NCI-H460 (cell line): Measurements from ENCODE around the gene MAN1A2. TPM values are rescaled to one million over a fixed set of nuclear protein-coding genes. Genes with fewer than 3 reads are reported as not detected.
"Not testable (repeated sequence)": the region's sequence is repeated elsewhere in the genome, so short reads cannot be mapped to it uniquely, and the experiment has no call there.

Experiments
- DNase-seq: peaks from one replicate; pipeline ENCODE4 v3.0.0-alpha.2; 2016; ENCODE audit warnings: low read depth; ENCODE audit errors: extremely low read depth
- polyA plus RNA-seq: library from polyadenylated mRNA; depleted of rRNA; stranded (reverse); fragments of >200 nt; gene quantifications from 2 replicates; pipeline ENCODE4 v1.2.3, GENCODE V29; 2014; cell fraction: nucleus; rRNA removed
- total RNA-seq: library from RNA; depleted of rRNA; stranded (reverse); fragments of >200 nt; shearing (Covaris generic); gene quantifications from 2 replicates; pipeline ENCODE4 v1.2.3, GENCODE V29; 2014; rRNA removed

The MAN1A2 gene
- total RNA-seq: 23.7 and 24.3 TPM in 2 replicates
- 10.4 and 12.1 TPM in 2 replicates for polyA plus RNA-seq

GRCh38 chr1:117367046-117368025 lies at the start of gene MAN1A2:
MAN1A2 (plus strand) TSS chr1:117367449; CDS start chr1:117368184, 735 bp downstream.
- DNase-seq: peak; percentile 53

- no peak for DNase-seq
These were observed 49.2 kb upstream of the MAN1A2 start for GRCh38 chr1:117318011-117318410.

- DNase-seq: no peak
These were observed 48.8 kb upstream of the MAN1A2 start for GRCh38 chr1:117318426-117318825.

- no peak for DNase-seq
These were observed 46.7 kb upstream of the MAN1A2 start for GRCh38 chr1:117320515-117320914.

- no peak for DNase-seq
These were observed 45.3 kb upstream of the MAN1A2 start for GRCh38 chr1:117321680-117322609.

GRCh38 chr1:117324357-117324756 lies 42.9 kb upstream of the MAN1A2 start:
- DNase-seq: no peak

- DNase-seq: not testable (repeated sequence)
These were observed 41.2 kb upstream of the MAN1A2 start for GRCh38 chr1:117326035-117326434.

- DNase-seq: no peak
These were observed 40.2 kb upstream of the MAN1A2 start for GRCh38 chr1:117327011-117327410.

- DNase-seq: no peak
These were observed 31.7 kb upstream of the MAN1A2 start for GRCh38 chr1:117335376-117336086.

GRCh38 chr1:117336088-117336817 lies 31.0 kb upstream of the MAN1A2 start:
- no peak for DNase-seq

GRCh38 chr1:117339866-117340700 lies 27.2 kb upstream of the MAN1A2 start:
- peak; percentile 7 for DNase-seq

- no peak for DNase-seq
These were observed 26.1 kb upstream of the MAN1A2 start for GRCh38 chr1:117341123-117341522.

- DNase-seq: no peak
These were observed 24.9 kb upstream of the MAN1A2 start for GRCh38 chr1:117342397-117342796.

- DNase-seq: no peak
These were observed 20.9 kb upstream of the MAN1A2 start for GRCh38 chr1:117346206-117346928.

GRCh38 chr1:117347907-117348306 lies 19.3 kb upstream of the MAN1A2 start:
- no peak for DNase-seq

GRCh38 chr1:117352695-117353094 lies 14.6 kb upstream of the MAN1A2 start:
- not testable (repeated sequence) for DNase-seq

GRCh38 chr1:117357833-117358603 lies 9.2 kb upstream of the MAN1A2 start:
- DNase-seq: not testable (repeated sequence)

GRCh38 chr1:117358604-117358887 lies 8.7 kb upstream of the MAN1A2 start:
- not testable (repeated sequence) for DNase-seq
